ENCODE data around the gene NUP50. TPM values are rescaled to one million over a fixed set of nuclear protein-coding genes. Genes with fewer than 3 reads are reported as not detected.
"Not testable (repeated sequence)": the region's sequence is repeated elsewhere in the genome, so short reads cannot be mapped to it uniquely, and the experiment has no call there.

The NUP50 gene
- total RNA-seq, 1 donor, result 96.7 TPM

GRCh38 chr22:45179276-45180049, 15.7 kb downstream of the NUP50 start:
- Histone ChIP-seq H3K9me3 (ENCODE audit: low read depth, low read length) (no peaks in the 10 kb centered on the region), H3K4me3 (ENCODE audit: low read length) (no peak overlapping the region), H3K27me3 (ENCODE audit: insufficient read depth, low read length) (no peaks in the 10 kb centered on the region), H3K4me1 (ENCODE audit: insufficient read depth, low read length) (peaks cover 29% of the 10 kb centered on the region)

GRCh38 chr22:45180146-45180679, 16.5 kb downstream of the NUP50 start:
- Histone ChIP-seq H3K27me3 (ENCODE audit: insufficient read depth, low read length) (no peaks in the 10 kb centered on the region), H3K4me3 (ENCODE audit: low read length) (no peak overlapping the region), H3K4me1 (ENCODE audit: insufficient read depth, low read length) (peaks cover 25% of the 10 kb centered on the region), H3K9me3 (ENCODE audit: low read depth, low read length) (no peaks in the 10 kb centered on the region)

- H3K9me3 ChIP-seq (ENCODE audit: low read depth, low read length), result no peaks in the 10 kb centered on the region
- H3K27me3 ChIP-seq (ENCODE audit: insufficient read depth, low read length), result no peaks in the 10 kb centered on the region
- peaks cover 17% of the 10 kb centered on the region for H3K4me1 ChIP-seq (ENCODE audit: insufficient read depth, low read length)
- no peak overlapping the region for H3K4me3 ChIP-seq (ENCODE audit: low read length)
Observed at GRCh38 chr22:45181240-45181639, 17.5 kb downstream of the NUP50 start.

- no peaks in the 10 kb centered on the region for H3K27me3 ChIP-seq (ENCODE audit: insufficient read depth, low read length)
- H3K9me3 ChIP-seq (ENCODE audit: low read depth, low read length), result no peaks in the 10 kb centered on the region
- H3K4me1 ChIP-seq (ENCODE audit: insufficient read depth, low read length), result peaks cover 15% of the 10 kb centered on the region
- no peak overlapping the region for H3K4me3 ChIP-seq (ENCODE audit: low read length)
Observed at GRCh38 chr22:45181766-45182165, 18.0 kb downstream of the NUP50 start.

GRCh38 chr22:45183974-45184373, 20.2 kb downstream of the NUP50 start:
- H3K4me1 ChIP-seq (ENCODE audit: insufficient read depth, low read length), result peaks cover 15% of the 10 kb centered on the region
- H3K4me3 ChIP-seq (ENCODE audit: low read length), result no peak overlapping the region
- H3K9me3 ChIP-seq (ENCODE audit: low read depth, low read length), result no peaks in the 10 kb centered on the region
- no peaks in the 10 kb centered on the region for H3K27me3 ChIP-seq (ENCODE audit: insufficient read depth, low read length)

- no peaks in the 10 kb centered on the region for H3K27me3 ChIP-seq (ENCODE audit: insufficient read depth, low read length)
- H3K4me1 ChIP-seq (ENCODE audit: insufficient read depth, low read length), result no peaks in the 10 kb centered on the region
- H3K4me3 ChIP-seq (ENCODE audit: low read length), result no peak overlapping the region
- no peaks in the 10 kb centered on the region for H3K9me3 ChIP-seq (ENCODE audit: low read depth, low read length)
Observed at GRCh38 chr22:45185718-45186514, 22.2 kb downstream of the NUP50 start.

- Histone ChIP-seq H3K27me3 (ENCODE audit: insufficient read depth, low read length) (no peaks in the 10 kb centered on the region), H3K4me3 (ENCODE audit: low read length) (no peak overlapping the region), H3K4me1 (ENCODE audit: insufficient read depth, low read length) (no peaks in the 10 kb centered on the region), H3K9me3 (ENCODE audit: low read depth, low read length) (no peaks in the 10 kb centered on the region)
Observed at GRCh38 chr22:45187891-45188290, 24.2 kb downstream of the NUP50 start.

- Histone ChIP-seq H3K4me1 (ENCODE audit: insufficient read depth, low read length) (no peaks in the 10 kb centered on the region), H3K4me3 (ENCODE audit: low read length) (no peak overlapping the region), H3K27me3 (ENCODE audit: insufficient read depth, low read length) (no peaks in the 10 kb centered on the region), H3K9me3 (ENCODE audit: low read depth, low read length) (no peaks in the 10 kb centered on the region)
Observed at GRCh38 chr22:45188779-45189178, 25.1 kb downstream of the NUP50 start.

GRCh38 chr22:45190202-45190872, 26.6 kb downstream of the NUP50 start:
- H3K27me3 ChIP-seq (ENCODE audit: insufficient read depth, low read length), result no peaks in the 10 kb centered on the region
- H3K4me1 ChIP-seq (ENCODE audit: insufficient read depth, low read length), result no peaks in the 10 kb centered on the region
- no peak overlapping the region for H3K4me3 ChIP-seq (ENCODE audit: low read length)
- no peaks in the 10 kb centered on the region for H3K9me3 ChIP-seq (ENCODE audit: low read depth, low read length)

- not testable (repeated sequence) for H3K4me3 ChIP-seq (ENCODE audit: low read length); H3K27me3 ChIP-seq (ENCODE audit: insufficient read depth, low read length); H3K4me1 ChIP-seq (ENCODE audit: insufficient read depth, low read length); H3K9me3 ChIP-seq (ENCODE audit: low read depth, low read length)
Observed at GRCh38 chr22:45191746-45192145, 28.0 kb downstream of the NUP50 start.

- Histone ChIP-seq H3K9me3 (ENCODE audit: low read depth, low read length) (no peaks in the 10 kb centered on the region), H3K4me3 (ENCODE audit: low read length) (no peak overlapping the region), H3K27me3 (ENCODE audit: insufficient read depth, low read length) (no peaks in the 10 kb centered on the region), H3K4me1 (ENCODE audit: insufficient read depth, low read length) (no peaks in the 10 kb centered on the region)
Observed at GRCh38 chr22:45192701-45193187, 29.0 kb downstream of the NUP50 start.

GRCh38 chr22:45194686-45195085, 31.0 kb downstream of the NUP50 start:
- Histone ChIP-seq H3K4me3 (ENCODE audit: low read length) (no peak overlapping the region), H3K9me3 (ENCODE audit: low read depth, low read length) (no peaks in the 10 kb centered on the region), H3K27me3 (ENCODE audit: insufficient read depth, low read length) (no peaks in the 10 kb centered on the region), H3K4me1 (ENCODE audit: insufficient read depth, low read length) (no peaks in the 10 kb centered on the region)

- no peaks in the 10 kb centered on the region for H3K27me3 ChIP-seq (ENCODE audit: insufficient read depth, low read length)
- H3K4me1 ChIP-seq (ENCODE audit: insufficient read depth, low read length), result no peaks in the 10 kb centered on the region
- H3K4me3 ChIP-seq (ENCODE audit: low read length), result no peak overlapping the region
- no peaks in the 10 kb centered on the region for H3K9me3 ChIP-seq (ENCODE audit: low read depth, low read length)
Observed at GRCh38 chr22:45195616-45196015, 31.9 kb downstream of the NUP50 start.

- no peaks in the 10 kb centered on the region for H3K9me3 ChIP-seq (ENCODE audit: low read depth, low read length)
- H3K4me3 ChIP-seq (ENCODE audit: low read length), result no peak overlapping the region
- no peaks in the 10 kb centered on the region for H3K27me3 ChIP-seq (ENCODE audit: insufficient read depth, low read length)
- no peaks in the 10 kb centered on the region for H3K4me1 ChIP-seq (ENCODE audit: insufficient read depth, low read length)
Observed at GRCh38 chr22:45196308-45196707, 32.6 kb downstream of the NUP50 start.

Data from mononuclear cell (primary cell).